Fibroblast of mammary gland (primary cell): ENCODE data around the gene NNAT.
A peak's percentile ranks its signal among the peaks of the same experiment; 100 is the strongest.
"Not testable (repeated sequence)": the region's sequence is repeated elsewhere in the genome, so short reads cannot be mapped to it uniquely, and the experiment has no call there.

Source experiments
- DNase-seq: peaks from one replicate; pipeline ENCODE4 v3.0.0-alpha.2; 2010; ENCODE audit warnings: low read depth
- H3K4me3 ChIP-seq: 2 replicates; pipeline ENCODE4 v1.5.1; 2011; ENCODE audit warnings: low read depth, mild to moderate bottlenecking, low read length, moderate library complexity; ENCODE audit not compliant: control insufficient read depth
- TF ChIP-seq, protein P1 (sequence below): conservative IDR thresholded peaks from 2 replicates; pipeline ENCODE4 v1.5.1; 2011; ENCODE audit warnings: low read depth, low read length, inconsistent platforms; ENCODE audit not compliant: control insufficient read depth, insufficient read depth

Gene NNAT

DNA sequence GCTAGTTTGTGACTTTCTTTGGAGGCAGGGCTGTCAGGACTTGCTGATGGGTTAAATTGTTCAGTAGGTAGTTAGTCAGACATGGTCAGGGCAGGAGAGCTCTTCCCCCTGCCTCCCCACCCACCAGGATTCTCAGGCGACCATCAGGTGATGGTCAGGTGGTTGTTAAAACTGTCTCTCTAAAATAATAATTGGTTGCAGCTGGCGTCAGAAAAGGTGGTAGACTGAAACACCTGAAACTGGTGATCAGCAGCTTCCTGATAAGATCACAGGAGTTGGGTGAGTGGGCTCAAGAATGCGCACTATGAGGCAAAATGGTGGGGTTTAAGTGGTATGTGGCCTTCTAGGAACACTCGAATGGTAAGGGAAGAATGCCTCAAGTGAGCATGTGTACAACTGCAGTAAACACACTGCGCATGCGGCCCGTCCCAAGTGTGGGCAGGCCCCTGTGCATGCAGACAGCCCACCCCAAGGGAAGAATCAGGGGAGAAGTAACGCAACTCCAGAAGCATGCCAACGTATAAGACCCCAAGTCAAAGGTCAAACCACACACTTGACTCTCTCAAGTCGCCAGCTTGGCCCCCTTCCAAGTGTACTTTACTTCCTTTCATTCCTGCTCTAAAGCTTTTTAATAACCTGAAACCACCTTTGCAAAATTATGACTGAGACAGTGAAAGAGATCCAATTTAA lies 14.5 kb downstream of the NNAT start:
- no peak for DNase-seq
- TF ChIP-seq, protein P1, sequence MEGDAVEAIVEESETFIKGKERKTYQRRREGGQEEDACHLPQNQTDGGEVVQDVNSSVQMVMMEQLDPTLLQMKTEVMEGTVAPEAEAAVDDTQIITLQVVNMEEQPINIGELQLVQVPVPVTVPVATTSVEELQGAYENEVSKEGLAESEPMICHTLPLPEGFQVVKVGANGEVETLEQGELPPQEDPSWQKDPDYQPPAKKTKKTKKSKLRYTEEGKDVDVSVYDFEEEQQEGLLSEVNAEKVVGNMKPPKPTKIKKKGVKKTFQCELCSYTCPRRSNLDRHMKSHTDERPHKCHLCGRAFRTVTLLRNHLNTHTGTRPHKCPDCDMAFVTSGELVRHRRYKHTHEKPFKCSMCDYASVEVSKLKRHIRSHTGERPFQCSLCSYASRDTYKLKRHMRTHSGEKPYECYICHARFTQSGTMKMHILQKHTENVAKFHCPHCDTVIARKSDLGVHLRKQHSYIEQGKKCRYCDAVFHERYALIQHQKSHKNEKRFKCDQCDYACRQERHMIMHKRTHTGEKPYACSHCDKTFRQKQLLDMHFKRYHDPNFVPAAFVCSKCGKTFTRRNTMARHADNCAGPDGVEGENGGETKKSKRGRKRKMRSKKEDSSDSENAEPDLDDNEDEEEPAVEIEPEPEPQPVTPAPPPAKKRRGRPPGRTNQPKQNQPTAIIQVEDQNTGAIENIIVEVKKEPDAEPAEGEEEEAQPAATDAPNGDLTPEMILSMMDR: no peak
- H3K4me3 ChIP-seq: no peak overlapping the region

DNA sequence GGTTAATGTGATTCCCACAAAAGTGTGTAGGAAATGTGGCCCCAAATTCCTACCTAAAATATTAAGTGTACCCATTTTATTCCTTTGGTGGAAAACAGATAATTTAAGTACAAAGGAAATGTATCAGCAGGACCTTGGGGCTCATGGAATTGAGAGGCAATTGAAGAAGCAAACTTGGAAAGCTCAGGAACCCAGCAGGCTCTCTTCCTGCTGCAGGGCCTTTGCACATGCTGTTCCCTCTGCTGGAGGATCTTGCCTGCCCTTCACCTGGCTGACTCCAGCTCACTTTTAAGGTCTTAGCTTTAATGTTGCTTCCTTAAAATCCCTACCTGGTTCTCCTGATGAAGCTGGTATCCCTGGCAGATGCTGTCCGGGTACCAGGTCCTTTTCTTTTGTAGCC lies 16.5 kb downstream of the NNAT start:
- TF ChIP-seq, protein P1: no peak

DNA sequence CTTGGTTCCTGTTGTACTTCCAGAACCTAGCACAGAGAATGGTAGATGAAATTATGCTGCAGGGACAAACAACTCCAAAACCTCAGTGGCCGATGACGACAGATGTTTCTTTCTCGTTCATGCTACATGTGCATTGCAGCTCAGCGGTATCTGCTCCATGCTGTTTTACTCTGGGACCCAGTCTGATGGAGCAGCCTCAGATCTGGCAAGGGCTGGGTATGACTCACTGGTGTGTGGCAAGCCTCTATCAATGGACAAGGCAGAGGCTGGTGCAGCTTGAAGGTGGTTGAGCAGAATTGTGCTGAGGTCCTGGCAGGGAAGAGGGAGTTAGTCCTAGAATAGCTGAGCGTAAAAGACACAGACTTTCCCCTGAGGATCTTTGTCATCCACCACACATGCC lies 17.0 kb downstream of the NNAT start:
- peak; percentile 61 for DNase-seq
- no peak overlapping the region for H3K4me3 ChIP-seq
- TF ChIP-seq, protein P1: no peak

More for the DNA sequence above, 16.5 kb downstream of the NNAT start:
- DNase-seq: no peak
- no peak overlapping the region for H3K4me3 ChIP-seq

DNA sequence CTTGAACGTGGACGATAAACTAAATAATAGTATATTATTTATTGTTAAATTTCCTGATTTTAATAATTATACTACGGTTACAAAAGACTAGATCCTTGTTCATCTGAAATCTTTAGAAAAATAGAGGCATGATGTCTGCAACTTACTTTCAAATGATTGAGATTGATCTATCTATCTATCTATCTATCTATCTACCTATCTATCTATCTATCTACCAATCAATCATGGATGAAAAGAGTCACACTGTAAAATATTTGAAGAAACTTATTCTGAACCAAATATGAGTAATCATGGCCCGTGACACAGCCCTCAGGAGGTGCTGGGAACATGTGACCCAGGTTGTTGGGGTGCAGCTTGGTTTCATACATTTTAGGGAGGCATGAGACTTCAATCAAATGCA lies 18.4 kb downstream of the NNAT start:
- TF ChIP-seq, protein P1: no peak
- no peak overlapping the region for H3K4me3 ChIP-seq
- DNase-seq: no peak

DNA sequence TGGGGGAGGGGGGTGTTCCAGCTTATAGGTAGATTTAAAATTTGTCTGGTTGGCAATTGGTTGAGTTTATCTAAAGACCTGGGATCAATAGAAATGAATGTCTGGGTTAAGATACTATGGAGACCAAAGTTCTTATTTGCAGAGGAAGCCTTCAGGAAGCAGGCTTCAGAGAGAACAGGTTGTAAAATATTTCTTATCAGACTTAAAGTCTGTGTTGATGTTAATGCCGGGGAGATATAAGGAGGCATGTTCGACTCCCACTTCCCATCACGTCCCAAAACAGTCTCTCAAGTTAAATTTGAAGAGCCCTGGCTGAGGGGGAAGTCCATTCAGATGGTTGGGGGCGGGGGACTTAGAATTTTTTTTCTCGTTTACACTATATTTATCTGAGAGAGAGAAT lies 19.0 kb downstream of the NNAT start:
- TF ChIP-seq, protein P1: no peak
- DNase-seq: no peak
- H3K4me3 ChIP-seq: no peak overlapping the region

DNA sequence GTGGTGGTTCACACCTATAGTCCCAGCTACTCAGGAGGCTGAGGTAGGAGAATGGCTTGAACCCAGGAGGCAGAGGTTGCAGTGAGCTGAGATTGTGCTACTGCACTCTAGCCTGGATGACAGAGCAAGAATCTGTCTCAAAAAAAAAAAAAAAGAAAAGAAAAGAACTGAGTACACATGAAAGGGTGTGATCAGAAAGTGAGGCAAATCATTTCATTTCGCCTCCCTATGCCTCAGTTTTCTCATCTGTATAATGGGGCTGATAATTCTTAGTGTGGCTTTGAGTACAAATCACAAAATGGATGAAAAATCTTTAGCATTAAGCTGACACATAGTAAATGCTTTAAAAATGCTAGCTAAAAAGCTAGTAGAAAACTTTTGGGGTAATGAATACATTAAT lies 19.8 kb downstream of the NNAT start:
- not testable (repeated sequence) for DNase-seq, H3K4me3 ChIP-seq

DNA sequence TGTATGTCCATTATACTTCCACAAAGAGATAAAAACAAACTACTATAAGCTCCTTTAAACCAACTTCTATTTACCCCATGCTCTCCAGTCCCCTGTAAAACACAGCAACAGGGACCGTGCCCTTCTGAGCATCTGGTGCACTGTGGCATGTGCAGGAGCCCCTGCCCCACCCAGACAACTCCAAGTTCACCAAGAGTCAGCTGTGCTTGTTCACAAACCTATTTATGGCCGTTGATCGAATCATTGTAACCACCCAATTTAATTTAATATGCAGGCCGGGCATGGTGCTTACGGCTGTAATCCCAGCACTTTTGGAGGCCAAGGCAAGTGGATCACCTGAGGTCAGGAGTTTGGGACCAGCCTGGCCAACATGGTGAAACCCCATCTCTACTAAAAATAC lies 20.3 kb downstream of the NNAT start:
- no peak overlapping the region for H3K4me3 ChIP-seq
- DNase-seq: no peak
- TF ChIP-seq, protein P1: no peak
